Islet of Langerhans (tissue), 1 donor: ENCODE results near the gene ATP6V1G3.
"Not testable (repeated sequence)": the region's sequence is repeated elsewhere in the genome, so short reads cannot be mapped to it uniquely, and the experiment has no call there.

Experiments used
- FAIRE-seq: peaks from one replicate; lab custom pipeline; 2011; peaks lifted over from hg19 to GRCh38; lab: Jason Lieb, UNC

ATP6V1G3 gene, protein sequence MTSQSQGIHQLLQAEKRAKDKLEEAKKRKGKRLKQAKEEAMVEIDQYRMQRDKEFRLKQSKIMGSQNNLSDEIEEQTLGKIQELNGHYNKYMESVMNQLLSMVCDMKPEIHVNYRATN

GRCh38 chr1:198540580-198540979 lies at the start of gene ATP6V1G3:
Gene ATP6V1G3, minus strand, starts transcription at chr1:198540680. Its CDS starts 30 bp downstream, at chr1:198540650.
- no peak for FAIRE-seq

- no peak for FAIRE-seq
Measured at GRCh38 chr1:198588845-198589244, 48.4 kb upstream of the ATP6V1G3 start.

GRCh38 chr1:198584163-198584562 lies 43.7 kb upstream of the ATP6V1G3 start:
- no peak for FAIRE-seq

DNA sequence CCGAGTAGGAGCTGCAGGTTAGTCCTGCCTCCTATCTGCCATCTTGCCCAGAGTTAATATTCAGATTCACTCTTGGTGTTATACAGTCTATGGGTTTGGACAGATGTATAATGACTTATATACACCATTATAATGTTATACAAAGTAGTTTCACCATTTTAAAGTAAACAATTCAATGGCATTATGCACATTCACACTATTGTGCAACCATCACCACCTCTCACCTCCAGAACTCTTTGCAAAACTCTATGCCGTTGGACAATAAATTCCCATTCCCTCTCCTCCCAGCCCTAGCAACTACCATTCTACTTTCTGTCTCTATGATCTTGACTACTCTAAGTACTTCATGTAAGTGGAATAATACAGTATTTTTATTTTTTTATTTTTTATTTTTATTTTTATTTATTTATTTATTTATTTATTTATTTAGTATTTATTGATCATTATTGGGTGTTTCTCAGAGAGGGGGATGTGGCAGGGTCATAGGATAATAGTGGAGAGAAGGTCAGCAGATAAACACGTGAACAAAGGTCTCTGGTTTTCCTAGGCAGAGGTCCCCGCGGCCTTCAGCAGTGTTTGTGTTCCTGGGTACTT lies 42.8 kb upstream of the ATP6V1G3 start:
- not testable (repeated sequence) for FAIRE-seq

DNA sequence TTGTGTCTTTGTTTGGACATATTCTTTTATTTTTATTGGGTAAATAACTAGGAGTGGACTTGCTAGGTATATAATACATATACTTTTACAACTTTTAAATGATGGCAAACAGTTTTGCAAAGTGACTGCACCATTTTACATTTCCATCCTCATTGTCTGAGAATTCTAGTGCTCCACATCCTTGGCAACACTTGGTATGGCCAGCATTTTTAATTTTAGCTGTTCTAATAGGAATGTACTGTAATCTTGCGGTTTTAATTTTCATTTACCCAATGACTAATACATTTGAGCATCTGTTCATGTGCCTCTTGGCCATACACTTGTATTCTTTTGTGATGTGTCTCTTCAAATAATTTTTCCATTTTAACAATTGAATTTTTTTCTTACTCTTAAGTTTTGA lies 37.0 kb upstream of the ATP6V1G3 start:
- FAIRE-seq, result no peak

DNA sequence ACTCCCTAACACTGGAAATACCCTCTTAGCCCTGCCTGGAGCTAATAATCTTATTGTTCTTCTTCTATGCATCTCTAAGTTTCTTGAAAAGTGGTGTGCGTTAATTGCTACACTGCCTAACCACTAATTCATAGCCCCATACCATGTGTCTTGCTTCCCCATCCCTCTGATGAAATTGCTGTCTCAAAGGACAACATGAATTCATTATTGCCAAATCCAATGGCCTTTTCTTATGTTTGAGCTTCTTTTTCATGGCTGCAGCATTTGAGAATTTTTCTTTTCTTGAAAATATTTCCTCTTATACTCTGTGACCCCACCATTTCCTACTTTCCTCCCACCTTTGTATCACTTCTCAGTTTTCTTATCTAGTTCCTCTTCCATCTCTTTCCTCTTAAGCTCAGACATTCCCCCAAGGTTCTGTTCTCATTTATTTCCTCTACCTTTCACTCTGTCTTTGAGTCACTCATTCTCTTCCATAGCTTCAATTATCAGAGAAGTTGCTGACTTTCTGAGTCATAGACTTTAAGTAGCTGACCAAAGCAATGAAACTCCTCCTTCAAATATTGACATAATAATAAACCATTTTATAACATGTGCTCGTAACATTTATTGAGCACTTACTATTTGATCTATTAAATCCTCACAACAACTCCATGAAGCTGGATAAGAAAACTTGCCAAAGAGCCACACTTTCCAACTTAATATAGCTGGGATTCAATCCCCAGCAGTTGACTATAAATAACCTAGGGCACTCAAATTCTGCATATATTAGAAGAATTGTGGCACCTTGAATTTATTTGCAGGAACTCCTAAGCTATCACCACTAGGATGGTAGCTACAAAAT lies 35.5 kb upstream of the ATP6V1G3 start:
- FAIRE-seq, result no peak

GRCh38 chr1:198575292-198575691 lies 34.8 kb upstream of the ATP6V1G3 start:
- no peak for FAIRE-seq

DNA sequence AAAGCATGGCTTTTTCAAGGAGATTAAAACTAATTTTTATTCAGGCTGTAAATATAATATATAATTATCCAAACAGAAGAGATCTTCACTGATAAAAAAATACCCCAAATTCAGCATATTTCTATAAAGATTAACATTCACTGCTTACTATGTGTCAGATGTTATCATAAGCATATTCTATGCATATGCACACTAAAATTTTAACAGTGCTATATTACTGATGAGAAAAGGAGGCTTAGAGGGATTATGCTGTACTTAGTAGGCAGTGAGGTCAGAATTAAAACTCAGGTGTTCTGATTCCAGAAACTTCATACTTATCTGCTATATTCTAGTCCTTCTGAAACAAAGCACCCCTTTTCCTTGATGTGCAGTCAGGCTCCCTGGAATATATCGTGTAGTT lies 33.8 kb upstream of the ATP6V1G3 start:
- FAIRE-seq, result no peak

GRCh38 chr1:198564716-198565115 lies 24.2 kb upstream of the ATP6V1G3 start:
- no peak for FAIRE-seq

GRCh38 chr1:198564157-198564556 lies 23.7 kb upstream of the ATP6V1G3 start:
- FAIRE-seq, result no peak

GRCh38 chr1:198563583-198563982 lies 23.1 kb upstream of the ATP6V1G3 start:
- FAIRE-seq, result no peak

- no peak for FAIRE-seq
Measured at GRCh38 chr1:198560161-198560560, 19.7 kb upstream of the ATP6V1G3 start.

- no peak for FAIRE-seq
Measured at GRCh38 chr1:198559362-198559761, 18.9 kb upstream of the ATP6V1G3 start.

GRCh38 chr1:198558402-198558801 lies 17.9 kb upstream of the ATP6V1G3 start:
- no peak for FAIRE-seq

DNA sequence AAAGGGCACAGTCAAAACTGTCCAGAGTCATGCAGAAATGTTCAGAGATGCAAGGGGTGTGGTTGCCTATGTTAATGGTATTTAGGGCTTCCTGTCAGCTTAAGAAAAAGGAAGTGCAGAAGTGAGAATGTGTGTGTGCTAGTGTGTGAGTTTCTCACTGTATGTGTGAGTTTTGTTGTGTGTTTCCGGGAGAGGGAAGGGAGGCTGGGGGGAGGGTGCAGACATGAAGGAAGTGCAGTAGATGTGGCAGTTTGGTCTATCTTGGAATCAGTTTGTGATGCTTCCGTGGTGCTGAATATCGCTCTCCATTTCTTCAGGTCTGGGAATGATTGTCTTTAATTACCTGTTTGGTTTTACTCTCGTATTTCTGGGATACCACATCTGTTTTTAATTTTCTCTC lies 16.5 kb upstream of the ATP6V1G3 start:
- FAIRE-seq, result no peak

DNA sequence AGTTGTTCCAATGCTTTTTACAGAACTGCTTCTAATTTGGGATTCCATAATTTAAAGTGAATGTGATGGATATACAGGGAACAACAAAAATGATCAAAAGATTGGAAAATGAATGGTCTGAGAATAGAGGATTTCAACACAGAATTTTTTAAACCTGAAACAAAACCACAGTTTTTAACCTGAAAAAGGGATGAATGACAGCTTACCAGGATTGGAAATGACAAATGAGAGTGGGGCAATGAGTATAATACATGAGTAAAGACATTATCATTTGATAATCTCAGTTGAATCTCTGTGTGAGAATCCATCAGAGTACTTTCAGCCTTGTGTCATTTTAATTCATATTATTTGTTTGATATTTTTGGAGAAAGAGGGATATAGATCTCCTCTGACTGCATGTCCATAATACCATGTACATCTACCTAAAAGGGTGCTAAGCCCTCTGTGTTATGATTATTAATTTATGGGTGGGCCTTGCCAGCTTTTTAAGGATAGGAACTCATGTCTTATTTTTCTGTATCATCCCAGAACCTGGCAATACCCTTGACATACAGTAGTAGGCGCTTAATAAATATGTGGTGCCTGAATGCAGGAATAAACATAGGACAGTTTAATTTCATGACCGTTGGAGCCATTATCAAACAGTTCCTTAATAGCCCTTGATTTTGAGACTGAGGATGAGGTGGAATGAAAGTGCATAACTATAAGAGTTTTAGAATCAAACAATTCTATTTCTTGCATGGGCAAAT lies 12.4 kb upstream of the ATP6V1G3 start:
- FAIRE-seq, result no peak

- FAIRE-seq, result no peak
Measured at GRCh38 chr1:198550941-198551524, 10.6 kb upstream of the ATP6V1G3 start.

GRCh38 chr1:198549866-198550265 lies 9.4 kb upstream of the ATP6V1G3 start:
- no peak for FAIRE-seq

GRCh38 chr1:198548890-198549289 lies 8.4 kb upstream of the ATP6V1G3 start:
- no peak for FAIRE-seq

DNA sequence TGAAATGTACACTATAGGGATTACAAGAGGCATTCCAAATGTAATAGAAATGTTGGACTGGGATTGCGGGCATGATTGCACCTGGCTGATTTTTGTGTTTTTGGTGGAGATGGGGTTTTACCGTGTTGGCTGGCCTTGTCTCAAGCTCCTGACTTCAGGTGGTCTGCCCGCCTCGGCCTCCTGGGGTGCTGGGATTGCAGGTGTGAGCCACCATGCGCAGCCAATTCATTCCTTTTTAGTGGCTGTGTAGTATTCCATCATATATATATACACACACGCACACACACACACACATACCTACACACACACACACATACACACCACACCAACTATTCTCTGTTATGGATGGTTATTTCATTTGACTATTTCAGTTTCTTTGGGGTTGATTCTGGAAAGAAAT lies 4.7 kb upstream of the ATP6V1G3 start:
- FAIRE-seq, result no peak

DNA sequence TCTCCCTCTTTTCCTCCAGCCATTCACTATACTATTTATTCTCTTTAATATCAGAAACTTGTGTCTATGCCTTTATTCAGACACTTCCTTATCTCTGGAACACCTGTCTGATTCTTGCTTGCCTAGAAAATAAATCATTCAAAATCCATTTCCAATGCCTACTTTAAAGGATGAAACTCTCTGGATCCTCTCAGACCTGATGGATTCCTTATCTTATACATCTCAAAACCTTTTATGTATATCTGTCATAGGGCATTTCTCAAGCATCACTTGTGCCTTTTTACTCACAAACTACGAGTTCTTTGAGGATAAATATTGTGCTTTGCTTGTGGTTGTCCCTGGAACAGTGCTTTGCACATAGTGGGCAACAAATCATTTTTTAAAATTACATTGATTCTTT lies 3.8 kb upstream of the ATP6V1G3 start:
- no peak for FAIRE-seq

GRCh38 chr1:198543670-198544260 lies 3.3 kb upstream of the ATP6V1G3 start:
- FAIRE-seq, result no peak
